H9 (cell line): ENCODE measurements around the gene ELFN2. TPM values are rescaled to one million over a fixed set of nuclear protein-coding genes. Genes with fewer than 3 reads are reported as not detected.

Source experiments
- DNase-seq: peaks from one replicate; pipeline ENCODE4 v3.0.0-alpha.2; 2017
- H2AFZ ChIP-seq: one replicate; pipeline ENCODE4 v1.6.1; 2013; ENCODE audit warnings: mild to moderate bottlenecking, low read length, control low read depth, moderate library complexity
- H2AK5ac ChIP-seq: 2 replicates; pipeline ENCODE4 v1.6.1; 2013; ENCODE audit warnings: low read length, control low read depth, mixed read lengths; ENCODE audit not compliant: insufficient read length
- H2BK120ac ChIP-seq: one replicate; pipeline ENCODE4 v1.6.1; 2013; ENCODE audit warnings: low read depth, mild to moderate bottlenecking, low read length, control low read depth, inconsistent platforms; ENCODE audit not compliant: poor library complexity, severe bottlenecking
- H2BK12ac ChIP-seq: 2 replicates; pipeline ENCODE4 v1.6.1; 2013; ENCODE audit warnings: low read length, control low read depth, mixed read lengths, low read depth; ENCODE audit not compliant: insufficient read length
- H2BK15ac ChIP-seq: 2 replicates; pipeline ENCODE4 v1.6.1; 2013; ENCODE audit warnings: low read depth, low read length, control low read depth
- H2BK20ac ChIP-seq: one replicate; pipeline ENCODE4 v1.6.1; 2013; ENCODE audit warnings: low read depth, mild to moderate bottlenecking, low read length, control low read depth, inconsistent platforms; ENCODE audit not compliant: poor library complexity, severe bottlenecking
- H2BK5ac ChIP-seq: 2 replicates; pipeline ENCODE4 v1.6.1; 2013; ENCODE audit warnings: low read length, control low read depth, mixed read lengths; ENCODE audit not compliant: insufficient read length
- H3K14ac ChIP-seq: 2 replicates; pipeline ENCODE4 v1.6.1; 2013; ENCODE audit warnings: low read length, control low read depth; ENCODE audit not compliant: insufficient read depth
- H3K18ac ChIP-seq: 2 replicates; pipeline ENCODE4 v1.6.1; 2013; ENCODE audit warnings: low read depth, mild to moderate bottlenecking, mixed read lengths, low read length, control low read depth; ENCODE audit not compliant: insufficient read length
- H3K23ac ChIP-seq: 2 replicates; pipeline ENCODE4 v1.6.1; 2013; ENCODE audit warnings: low read length, control low read depth, mixed read lengths, low read depth; ENCODE audit not compliant: insufficient read length
- H3K23me2 ChIP-seq: 2 replicates; pipeline ENCODE4 v1.6.1; 2013; ENCODE audit warnings: low read depth, mild to moderate bottlenecking, mixed read lengths, low read length, control low read depth; ENCODE audit not compliant: insufficient read length, poor library complexity, severe bottlenecking
- H3K27ac ChIP-seq: 2 replicates; pipeline ENCODE4 v1.5.1; 2013; ENCODE audit warnings: low read length, control low read depth, mixed read lengths, low read depth; ENCODE audit not compliant: insufficient read length
- H3K27me3 ChIP-seq: 2 replicates; pipeline ENCODE4 v1.6.1; 2013; ENCODE audit warnings: low read length, control low read depth, inconsistent platforms; ENCODE audit not compliant: insufficient read depth
- H3K4ac ChIP-seq: 2 replicates; pipeline ENCODE4 v1.6.1; 2013; ENCODE audit warnings: low read depth, mild to moderate bottlenecking, control low read depth, inconsistent platforms, low read length, moderate library complexity
- H3K4me1 ChIP-seq: 2 replicates; pipeline ENCODE4 v1.6.1; 2013; ENCODE audit warnings: low read length, control low read depth, inconsistent platforms; ENCODE audit not compliant: insufficient read depth
- H3K4me2 ChIP-seq: 2 replicates; pipeline ENCODE4 v1.6.1; 2013; ENCODE audit warnings: low read length, control low read depth, mixed read lengths; ENCODE audit not compliant: insufficient read length, insufficient read depth
- H3K56ac ChIP-seq: 2 replicates; pipeline ENCODE4 v1.6.1; 2013; ENCODE audit warnings: low read depth, mild to moderate bottlenecking, mixed read lengths, low read length, control low read depth; ENCODE audit not compliant: insufficient read length
- H3K79me1 ChIP-seq: 2 replicates; pipeline ENCODE4 v1.6.1; 2013; ENCODE audit warnings: low read depth, mild to moderate bottlenecking, moderate library complexity, low read length, control low read depth, inconsistent platforms; ENCODE audit not compliant: insufficient read depth, poor library complexity, severe bottlenecking
- H3K79me2 ChIP-seq: 2 replicates; pipeline ENCODE4 v1.6.1; 2013; ENCODE audit warnings: low read length, control low read depth, inconsistent platforms; ENCODE audit not compliant: insufficient read depth
- H3K9ac ChIP-seq: 2 replicates; pipeline ENCODE4 v1.6.1; 2013; ENCODE audit warnings: low read length, control low read depth, mixed read lengths; ENCODE audit not compliant: insufficient read length; ENCODE audit errors: extremely low read depth
- H3K9me3 ChIP-seq: one replicate; pipeline ENCODE4 v1.6.1; 2013; ENCODE audit warnings: low read depth, low read length, inconsistent platforms; ENCODE audit not compliant: control insufficient read depth
- H3T11ph ChIP-seq: one replicate; pipeline ENCODE4 v1.6.1; 2013; ENCODE audit warnings: mild to moderate bottlenecking, low read length, control low read depth, inconsistent platforms
- H4K20me1 ChIP-seq: one replicate; pipeline ENCODE4 v1.6.1; 2013; ENCODE audit not compliant: control insufficient read depth, insufficient read length, insufficient read depth
- H4K5ac ChIP-seq: 2 replicates; pipeline ENCODE4 v1.6.1; 2013; ENCODE audit warnings: low read depth, mild to moderate bottlenecking, mixed read lengths, low read length, control low read depth; ENCODE audit not compliant: insufficient read length
- H4K8ac ChIP-seq: replicated peaks from 2 replicates; pipeline ENCODE4 v1.6.1; 2013; ENCODE audit warnings: low read length, control low read depth, mixed read lengths, low read depth; ENCODE audit not compliant: insufficient read length
- H4K91ac ChIP-seq: 2 replicates; pipeline ENCODE4 v1.6.1; 2013; ENCODE audit warnings: low read depth, mild to moderate bottlenecking, moderate library complexity, mixed read lengths, low read length, control low read depth; ENCODE audit not compliant: insufficient read length
- H3K27ac Mint-ChIP-seq, 3 experiments: 2 replicates in 2 of 3; 3 replicates in 1 of 3; pipeline ENCODE4 v1.8.0; 2020 to 2021; ENCODE audit warnings: mixed read lengths in 3 of 3, mild to moderate bottlenecking in 1 of 3, moderate library complexity in 1 of 3
- H3K27me3 Mint-ChIP-seq: 2 replicates; pipeline ENCODE4 v1.8.0; 2021; ENCODE audit warnings: low read depth, mild to moderate bottlenecking, moderate library complexity, mixed read lengths
- H3K36me3 Mint-ChIP-seq, 3 experiments: 2 replicates in 2 of 3; 3 replicates in 1 of 3; pipeline ENCODE4 v1.8.0; 2020 to 2021; ENCODE audit warnings: low read depth in 3 of 3, mixed read lengths in 3 of 3; ENCODE audit not compliant: insufficient read depth in 1 of 3
- H3K4me1 Mint-ChIP-seq, 2 experiments: 2 replicates each; pipeline ENCODE4 v1.8.0; 2020; ENCODE audit warnings: mixed read lengths in 2 of 2
- H3K4me3 Mint-ChIP-seq, 2 experiments: 2 replicates in 1 of 2; 3 replicates in 1 of 2; pipeline ENCODE4 v1.8.0; 2020 to 2021; ENCODE audit warnings: mild to moderate bottlenecking in 2 of 2, mixed read lengths in 2 of 2, moderate library complexity in 1 of 2
- H3K9me3 Mint-ChIP-seq, 2 experiments: 2 replicates in 1 of 2; 3 replicates in 1 of 2; pipeline ENCODE4 v1.8.0; 2020; ENCODE audit warnings: mild to moderate bottlenecking in 2 of 2, mixed read lengths in 2 of 2, moderate library complexity in 1 of 2
- CTCF ChIP-seq: fragments of 200-600 bp; sonication (generic); conservative IDR thresholded peaks from 3 replicates; pipeline ENCODE4 v1.8.0; 2021; ENCODE audit warnings: antibody characterized with exemption, mild to moderate bottlenecking
- WGBS: extraction: QIAGEN DNeasy Blood & Tissue Kit; methylation state at CpG from one replicate; pipeline ENCODE4 v1.1.7; 2013; ENCODE audit warnings: missing lambda C conversion rate, low lambda C conversion rate, mixed read lengths; ENCODE audit not compliant: insufficient read length; ENCODE audit errors: extremely low coverage; 5-methylcytosine and 5-hydroxymethylcytosine counted together
- total RNA-seq: library from RNA; stranded (reverse); gene quantifications from 2 replicates; pipeline ENCODE4 v1.2.1, GENCODE V29; 2021

ELFN2 gene
- total RNA-seq, 1 experiment from 2014 or later = 0.70 TPM

GRCh38 chr22:37370306-37370979, 56.8 kb downstream of the ELFN2 start:
- Histone ChIP-seq H2AK5ac (no peak overlapping the region), H2AFZ (no peak overlapping the region), H2BK12ac (no peak overlapping the region), H2BK20ac (no peak overlapping the region), H3K23me2 (no peaks in the 10 kb centered on the region), H3K18ac (no peak overlapping the region), H3K14ac (no peak overlapping the region), H2BK15ac (no peak overlapping the region), H3K79me1 (no peaks in the 10 kb centered on the region), H3K4me1 (peaks cover 3% of the 10 kb centered on the region; the same call in 1 of the 2 replicates), H3K56ac (no peak overlapping the region), H4K8ac (no peak overlapping the region), H4K91ac (no peak overlapping the region), H2BK120ac (no peak overlapping the region), H3K4me2 (no peak overlapping the region), H4K20me1 (no peaks in the 10 kb centered on the region), H3K27ac (no peak overlapping the region), H3K79me2 (no peaks in the 10 kb centered on the region), H3K27me3 (no peaks in the 10 kb centered on the region), H3K9ac (no peak overlapping the region), H3K4ac (no peak overlapping the region), H2BK5ac (no peak overlapping the region), H3K23ac (no peak overlapping the region), H4K5ac (no peak overlapping the region), H3T11ph (no peak overlapping the region), H3K9me3 (no peaks in the 10 kb centered on the region)
- Mint-ChIP-seq H3K9me3 (no peaks in the 10 kb centered on the region), H3K36me3 (no peaks in the 10 kb centered on the region), H3K4me1 (peaks cover 12 to 32% of the 10 kb centered on the region in 2 experiments), H3K4me3 (no peak overlapping the region; a peak in 1 of 5 replicates), H3K27ac (peak overlapping the region in 1 of 3 experiments; percentile 92; a peak in 2 of 7 replicates), H3K27me3 (peaks cover 5% of the 10 kb centered on the region)
- no peak for TF ChIP-seq CTCF
- DNase-seq = no peak
- WGBS = no CpG with 5 or more reads among the region's 12 CpGs
